H7 (cell line): ENCODE data around the gene KRTDAP. TPM values are rescaled to one million over a fixed set of nuclear protein-coding genes. Genes with fewer than 3 reads are reported as not detected.

ENCODE experiments used
- DNase-seq: peaks from one replicate; pipeline ENCODE4 v3.0.0; 2012
- H3K27me3 ChIP-seq: 2 replicates; pipeline ENCODE4 v1.6.0; 2011; ENCODE audit warnings: mild to moderate bottlenecking, low read length; ENCODE audit not compliant: control insufficient read depth, insufficient read depth
- H3K36me3 ChIP-seq: replicated peaks from 2 replicates; pipeline ENCODE4 v1.5.1; 2011; ENCODE audit warnings: low read length; ENCODE audit not compliant: control insufficient read depth, insufficient read depth
- H3K4me3 ChIP-seq: 2 replicates; pipeline ENCODE4 v1.5.1; 2011; ENCODE audit warnings: low read depth, mild to moderate bottlenecking, control low read depth, low read length, moderate library complexity; ENCODE audit not compliant: insufficient read depth
- total RNA-seq: library from RNA; depleted of rRNA; stranded (reverse); fragments of >200 nt; shearing (Covaris generic); gene quantifications from 2 replicates; pipeline ENCODE4 v1.2.3, GENCODE V29; 2014; rRNA removed

The KRTDAP gene
- total RNA-seq, 1 experiment from 2014 or later = 0.52 TPM

- no peaks in the 10 kb centered on the region for H3K36me3 ChIP-seq
Observed at GRCh38 chr19:35439921-35440320, 50.3 kb downstream of the KRTDAP start.

GRCh38 chr19:35438527-35438926, 51.7 kb downstream of the KRTDAP start:
- Histone ChIP-seq H3K4me3 (no peak overlapping the region), H3K36me3 (no peaks in the 10 kb centered on the region), H3K27me3 (no peaks in the 10 kb centered on the region)
- DNase-seq = no peak

More at GRCh38 chr19:35439921-35440320, 50.3 kb downstream of the KRTDAP start:
- Histone ChIP-seq H3K4me3 (no peak overlapping the region), H3K27me3 (no peaks in the 10 kb centered on the region)
- no peak for DNase-seq

GRCh38 chr19:35438096-35438495, 52.2 kb downstream of the KRTDAP start:
- Histone ChIP-seq H3K4me3 (no peak overlapping the region), H3K36me3 (no peaks in the 10 kb centered on the region), H3K27me3 (no peaks in the 10 kb centered on the region)
- no peak for DNase-seq

- DNase-seq = no peak
- no peaks in the 10 kb centered on the region for H3K36me3 ChIP-seq
- H3K27me3 ChIP-seq = no peaks in the 10 kb centered on the region
- no peak overlapping the region for H3K4me3 ChIP-seq
Observed at GRCh38 chr19:35437406-35437951, 52.8 kb downstream of the KRTDAP start.

Other genes with a start within 250 kb of the KRTDAP start
- 128 and 134 TPM in 2 replicates for gene LSR, start 241.5 kb downstream of the KRTDAP start, total RNA-seq
- gene USF2, start 221.5 kb downstream of the KRTDAP start, total RNA-seq = 79.3 and 91.7 TPM in 2 replicates
- gene HAMP, start 207.9 kb downstream of the KRTDAP start, total RNA-seq = not detected in 2 replicates
- 0.10 TPM in 1 of 2 replicates, not detected in the other for gene MAG, start 198.3 kb downstream of the KRTDAP start, total RNA-seq
- 0.44 TPM in 1 of 2 replicates, not detected in the other for gene CD22, start 161.3 kb downstream of the KRTDAP start, total RNA-seq
- gene FFAR1, start 142.6 kb downstream of the KRTDAP start, total RNA-seq = not detected in 2 replicates
- not detected in 2 replicates for gene FFAR3, start 132.0 kb downstream of the KRTDAP start, total RNA-seq
- gene GPR42, start 119.4 kb downstream of the KRTDAP start, total RNA-seq = not detected in 2 replicates
- not detected in 2 replicates for gene FFAR2, start 42.2 kb downstream of the KRTDAP start, total RNA-seq
- 179 and 182 TPM in 2 replicates for gene DMKN, start 23.2 kb upstream of the KRTDAP start, total RNA-seq
- not detected in 2 replicates for gene SBSN, start 37.8 kb upstream of the KRTDAP start, total RNA-seq
- gene GAPDHS, start 43.0 kb upstream of the KRTDAP start, total RNA-seq = 0.07 TPM in 1 of 2 replicates, not detected in the other
- gene TMEM147, start 55.2 kb upstream of the KRTDAP start, total RNA-seq = 208 and 225 TPM in 2 replicates
- gene ATP4A, start 73.2 kb upstream of the KRTDAP start, total RNA-seq = 0.21 TPM in 1 of 2 replicates, not detected in the other
- not detected in 2 replicates for gene PMIS2, start 95.7 kb upstream of the KRTDAP start, total RNA-seq
- gene HAUS5, start 122.3 kb upstream of the KRTDAP start, total RNA-seq = 25.6 and 27.4 TPM in 2 replicates
- 75.0 and 81.4 TPM in 2 replicates for gene RBM42, start 138.6 kb upstream of the KRTDAP start, total RNA-seq
- 0.35 and 0.81 TPM in 2 replicates for gene ETV2, start 151.3 kb upstream of the KRTDAP start, total RNA-seq
- gene COX6B1, start 157.9 kb upstream of the KRTDAP start, total RNA-seq = 500 and 605 TPM in 2 replicates
- 0.14 and 0.74 TPM in 2 replicates for gene UPK1A, start 176.1 kb upstream of the KRTDAP start, total RNA-seq
- not detected in 2 replicates for gene ZBTB32, start 214.1 kb upstream of the KRTDAP start, total RNA-seq
- 12.9 and 16.3 TPM in 2 replicates for gene KMT2B, start 227.5 kb upstream of the KRTDAP start, total RNA-seq